ENCODE results near the gene RNASE2. TPM values are rescaled to one million over a fixed set of nuclear protein-coding genes. Genes with fewer than 3 reads are reported as not detected.
"Not testable (repeated sequence)": the region's sequence is repeated elsewhere in the genome, so short reads cannot be mapped to it uniquely, and the experiment has no call there.

Gene RNASE2
- polyA plus RNA-seq, 3 donors, result 100 to 483 (median 307) TPM

- WGBS (ENCODE audit: insufficient coverage), result no CpG with 5 or more reads among the region's 9 CpGs
- DNase-seq; H3K27me3 ChIP-seq (ENCODE audit: control insufficient read depth in 2 of 2, insufficient read depth in 2 of 2, low read length in 2 of 2); H3K9me3 ChIP-seq (replicated peaks in 1 of 2; ENCODE audit: control insufficient read depth in 1 of 2, insufficient read depth in 1 of 2, low read length in 2 of 2); H3K27me3 Mint-ChIP-seq (ENCODE audit: low read depth in 3 of 3); intact Hi-C loops (cut with micrococcal nuclease); H2AFZ ChIP-seq (ENCODE audit: insufficient read depth, low read depth, low read length, poor library complexity, severe bottlenecking); H3K79me2 ChIP-seq (ENCODE audit: insufficient read depth, low read length); H3K36me3 Mint-ChIP-seq; H3K9ac ChIP-seq (ENCODE audit: insufficient read depth, low read length, poor library complexity, severe bottlenecking); H3K4me3 Mint-ChIP-seq; H3K4me2 ChIP-seq (replicated peaks; ENCODE audit: extremely low read depth, low read length, poor library complexity, severe bottlenecking); H3K27ac ChIP-seq (ENCODE audit: low read depth in 1 of 2, low read length in 2 of 2); H3K9me3 Mint-ChIP-seq; H4K20me1 ChIP-seq (ENCODE audit: insufficient read depth, low read length); H3K27ac Mint-ChIP-seq; H3K4me3 ChIP-seq (replicated peaks in 1 of 3; ENCODE audit: low read depth in 2 of 3, low read length in 3 of 3); H3K36me3 ChIP-seq (replicated peaks in 1 of 2; ENCODE audit: control insufficient read depth in 1 of 2, insufficient read depth in 2 of 2, low read length in 2 of 2): not testable (repeated sequence)
- peaks cover 29% of the 10 kb centered on the region in 2 donors for H3K4me1 ChIP-seq (ENCODE audit: control insufficient read depth in 1 of 2, insufficient read depth in 2 of 2, low read length in 2 of 2)
- peaks cover 43% of the 10 kb centered on the region for H3K4me1 Mint-ChIP-seq
These were observed 8.6 kb upstream of the RNASE2 start for GRCh38 chr14:20946707-20947106.

GRCh38 chr14:20955538-20955873 lies 219 bp downstream of the RNASE2 start:
- H3K27me3 Mint-ChIP-seq (ENCODE audit: low read depth in 3 of 3); H4K20me1 ChIP-seq (ENCODE audit: insufficient read depth, low read length); H3K36me3 ChIP-seq (replicated peaks in 1 of 2; ENCODE audit: control insufficient read depth in 1 of 2, insufficient read depth in 2 of 2, low read length in 2 of 2); H3K79me2 ChIP-seq (ENCODE audit: insufficient read depth, low read length); H3K27me3 ChIP-seq (ENCODE audit: control insufficient read depth in 2 of 2, insufficient read depth in 2 of 2, low read length in 2 of 2); H3K36me3 Mint-ChIP-seq; intact Hi-C loops (cut with micrococcal nuclease): not testable (repeated sequence)
- Histone ChIP-seq H3K9ac (ENCODE audit: insufficient read depth, low read length, poor library complexity, severe bottlenecking) (peak overlapping the region; percentile 48), H2AFZ (ENCODE audit: insufficient read depth, low read depth, low read length, poor library complexity, severe bottlenecking) (peak overlapping the region; percentile 43), H3K27ac (ENCODE audit: low read depth in 1 of 2, low read length in 2 of 2) (peak overlapping the region; percentile 79 to 85), H3K4me1 (ENCODE audit: control insufficient read depth in 1 of 2, insufficient read depth in 2 of 2, low read length in 2 of 2) (peaks cover 45 to 56% of the 10 kb centered on the region in 2 donors), H3K9me3 (replicated peaks in 1 of 2; ENCODE audit: control insufficient read depth in 1 of 2, insufficient read depth in 1 of 2, low read length in 2 of 2) (peaks cover 11 to 13% of the 10 kb centered on the region in 2 donors), H3K4me2 (replicated peaks; ENCODE audit: extremely low read depth, low read length, poor library complexity, severe bottlenecking) (peak overlapping the region; percentile 82), H3K4me3 (replicated peaks in 1 of 3; ENCODE audit: low read depth in 2 of 3, low read length in 3 of 3) (peak overlapping the region; percentile 24 to 71 (median 28))
- Mint-ChIP-seq H3K4me3 (peak overlapping the region; percentile 73 to 91), H3K4me1 (peaks cover 56% of the 10 kb centered on the region), H3K9me3 (peaks cover 4 to 18% (median 14%) of the 10 kb centered on the region in 7 donors), H3K27ac (peak overlapping the region; percentile 93 to 97 (median 95))
- peak; percentile 34 to 81 (median 63) for DNase-seq
- WGBS (ENCODE audit: insufficient coverage), result 0% methylated on average over 5 of the region's 5 CpGs

GRCh38 chr14:20956376-20956976 lies 1.2 kb downstream of the RNASE2 start:
- H3K4me3 Mint-ChIP-seq, result peak overlapping the region in 1 of 2 donors; percentile 91
- no peak overlapping the region for H3K4me2 ChIP-seq (replicated peaks; ENCODE audit: extremely low read depth, low read length, poor library complexity, severe bottlenecking)
- no peaks in the 10 kb centered on the region for H3K36me3 ChIP-seq (replicated peaks in 1 of 2; ENCODE audit: control insufficient read depth in 1 of 2, insufficient read depth in 2 of 2, low read length in 2 of 2)
- no peaks in the 10 kb centered on the region for H4K20me1 ChIP-seq (ENCODE audit: insufficient read depth, low read length)
- H3K4me1 ChIP-seq (ENCODE audit: control insufficient read depth in 1 of 2, insufficient read depth in 2 of 2, low read length in 2 of 2), result peaks cover 45 to 61% of the 10 kb centered on the region in 2 donors
- intact Hi-C loops (cut with micrococcal nuclease), result no loop called here
- peak overlapping the region; percentile 0 for H2AFZ ChIP-seq (ENCODE audit: insufficient read depth, low read depth, low read length, poor library complexity, severe bottlenecking)
- peak overlapping the region; percentile 86 to 97 (median 94) for H3K27ac Mint-ChIP-seq
- peaks cover 0 to 2% (median 0%) of the 10 kb centered on the region in 3 donors for H3K27me3 Mint-ChIP-seq (ENCODE audit: low read depth in 3 of 3)
- no peak for TF ChIP-seq CTCF (IDR thresholded peaks at IDR 0.05)
- H3K27me3 ChIP-seq (ENCODE audit: control insufficient read depth in 2 of 2, insufficient read depth in 2 of 2, low read length in 2 of 2), result no peaks in the 10 kb centered on the region
- peak overlapping the region in 1 of 3 experiments; percentile 71 for H3K4me3 ChIP-seq (replicated peaks in 1 of 3; ENCODE audit: low read depth in 2 of 3, low read length in 3 of 3)
- H3K9me3 Mint-ChIP-seq, result peaks cover 4 to 18% (median 14%) of the 10 kb centered on the region in 7 donors
- peaks cover 4 to 5% of the 10 kb centered on the region in 2 donors for H3K36me3 Mint-ChIP-seq
- peaks cover 11 to 13% of the 10 kb centered on the region in 2 donors for H3K9me3 ChIP-seq (replicated peaks in 1 of 2; ENCODE audit: control insufficient read depth in 1 of 2, insufficient read depth in 1 of 2, low read length in 2 of 2)
- peak overlapping the region in 1 of 2 donors; percentile 85 for H3K27ac ChIP-seq (ENCODE audit: low read depth in 1 of 2, low read length in 2 of 2)
- H3K4me1 Mint-ChIP-seq, result peaks cover 63% of the 10 kb centered on the region
- DNase-seq, result no peak
- H3K9ac ChIP-seq (ENCODE audit: insufficient read depth, low read length, poor library complexity, severe bottlenecking), result no peak overlapping the region
- WGBS (ENCODE audit: insufficient coverage), result 100% methylated on average over 1 of the region's 11 CpGs
- H3K79me2 ChIP-seq (ENCODE audit: insufficient read depth, low read length), result peaks cover 7% of the 10 kb centered on the region

- peak overlapping the region in 3 of 7 donors; percentile 15 to 69 (median 66) for H3K27ac Mint-ChIP-seq
- intact Hi-C loops (cut with micrococcal nuclease); H3K4me3 Mint-ChIP-seq; H3K9ac ChIP-seq (ENCODE audit: insufficient read depth, low read length, poor library complexity, severe bottlenecking); H3K36me3 ChIP-seq (replicated peaks in 1 of 2; ENCODE audit: control insufficient read depth in 1 of 2, insufficient read depth in 2 of 2, low read length in 2 of 2); H3K79me2 ChIP-seq (ENCODE audit: insufficient read depth, low read length); H3K36me3 Mint-ChIP-seq; H3K4me3 ChIP-seq (replicated peaks in 1 of 3; ENCODE audit: low read depth in 2 of 3, low read length in 3 of 3); H4K20me1 ChIP-seq (ENCODE audit: insufficient read depth, low read length); DNase-seq; H3K27me3 Mint-ChIP-seq (ENCODE audit: low read depth in 3 of 3); H2AFZ ChIP-seq (ENCODE audit: insufficient read depth, low read depth, low read length, poor library complexity, severe bottlenecking); H3K4me2 ChIP-seq (replicated peaks; ENCODE audit: extremely low read depth, low read length, poor library complexity, severe bottlenecking); H3K27me3 ChIP-seq (ENCODE audit: control insufficient read depth in 2 of 2, insufficient read depth in 2 of 2, low read length in 2 of 2): not testable (repeated sequence)
- peaks cover 32 to 44% of the 10 kb centered on the region in 2 donors for H3K4me1 ChIP-seq (ENCODE audit: control insufficient read depth in 1 of 2, insufficient read depth in 2 of 2, low read length in 2 of 2)
- H3K27ac ChIP-seq (ENCODE audit: low read depth in 1 of 2, low read length in 2 of 2), result peak overlapping the region in 1 of 2 donors; percentile 3
- H3K9me3 Mint-ChIP-seq, result peaks cover 4 to 18% (median 14%) of the 10 kb centered on the region in 7 donors
- peaks cover 55% of the 10 kb centered on the region for H3K4me1 Mint-ChIP-seq
- peaks cover 11 to 13% of the 10 kb centered on the region in 2 donors for H3K9me3 ChIP-seq (replicated peaks in 1 of 2; ENCODE audit: control insufficient read depth in 1 of 2, insufficient read depth in 1 of 2, low read length in 2 of 2)
These were observed 3.7 kb downstream of the RNASE2 start for GRCh38 chr14:20958946-20959345.

Measured in CD14-positive monocyte (primary cell).